DOHH2 (cell line): Measurements from ENCODE around the gene VPS8.

Source experiments
- EZH2phosphoT487 ChIP-seq: fragments of 200-600 bp; sonication (generic); IDR thresholded peaks from 2 replicates; pipeline ENCODE4 v1.6.1; 2017; ENCODE audit warnings: borderline replicate concordance, mild to moderate bottlenecking, antibody characterized with exemption, low read length, moderate library complexity, mixed read lengths
- TF ChIP-seq, protein P1 (sequence below): fragments of 200-600 bp; sonication (generic); IDR thresholded peaks from one replicate; pipeline ENCODE4 v1.5.1; 2014; ENCODE audit warnings: antibody characterized with exemption, mild to moderate bottlenecking, low read depth, low read length; ENCODE audit not compliant: poor library complexity, severe bottlenecking

DNA sequence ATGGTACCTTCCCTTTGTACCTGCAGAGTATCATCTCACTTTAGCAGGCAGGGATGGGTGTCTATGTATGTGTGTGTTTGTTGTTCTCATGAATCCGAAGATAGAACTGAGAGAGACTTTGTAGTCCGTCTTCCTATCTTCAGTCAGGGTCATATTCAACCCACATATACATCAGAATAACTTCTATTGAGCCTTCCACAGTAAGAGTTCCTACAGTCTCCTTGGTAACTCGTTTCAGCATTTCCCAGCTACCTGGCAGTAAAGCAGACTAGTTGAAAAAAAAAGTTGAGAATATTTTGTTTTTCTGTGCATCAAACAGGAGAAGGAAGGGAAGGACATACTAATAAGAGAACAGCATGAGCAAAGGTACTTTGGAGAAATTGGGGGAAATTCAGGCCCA, 106.8 kb downstream of the VPS8 start:
- TF ChIP-seq, protein P1, sequence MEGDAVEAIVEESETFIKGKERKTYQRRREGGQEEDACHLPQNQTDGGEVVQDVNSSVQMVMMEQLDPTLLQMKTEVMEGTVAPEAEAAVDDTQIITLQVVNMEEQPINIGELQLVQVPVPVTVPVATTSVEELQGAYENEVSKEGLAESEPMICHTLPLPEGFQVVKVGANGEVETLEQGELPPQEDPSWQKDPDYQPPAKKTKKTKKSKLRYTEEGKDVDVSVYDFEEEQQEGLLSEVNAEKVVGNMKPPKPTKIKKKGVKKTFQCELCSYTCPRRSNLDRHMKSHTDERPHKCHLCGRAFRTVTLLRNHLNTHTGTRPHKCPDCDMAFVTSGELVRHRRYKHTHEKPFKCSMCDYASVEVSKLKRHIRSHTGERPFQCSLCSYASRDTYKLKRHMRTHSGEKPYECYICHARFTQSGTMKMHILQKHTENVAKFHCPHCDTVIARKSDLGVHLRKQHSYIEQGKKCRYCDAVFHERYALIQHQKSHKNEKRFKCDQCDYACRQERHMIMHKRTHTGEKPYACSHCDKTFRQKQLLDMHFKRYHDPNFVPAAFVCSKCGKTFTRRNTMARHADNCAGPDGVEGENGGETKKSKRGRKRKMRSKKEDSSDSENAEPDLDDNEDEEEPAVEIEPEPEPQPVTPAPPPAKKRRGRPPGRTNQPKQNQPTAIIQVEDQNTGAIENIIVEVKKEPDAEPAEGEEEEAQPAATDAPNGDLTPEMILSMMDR, result no peak
- TF ChIP-seq EZH2phosphoT487, result no peak
